IMR-90 (cell line): Measurements from ENCODE around the gene NHLRC3.
A peak's percentile ranks its signal among the peaks of the same experiment; 100 is the strongest.

Source experiments
- BHLHE40 ChIP-seq: fragments of 150-350 bp; IDR thresholded peaks from 2 replicates; pipeline ENCODE4 v1.6.1; 2016; ENCODE audit warnings: mild to moderate bottlenecking, low read depth, low read length
- CEBPB ChIP-seq: IDR thresholded peaks from 2 replicates; pipeline ENCODE4 v1.6.1; 2012; ENCODE audit warnings: low read depth, low read length, improper control_type of control experiment
- CHD1 ChIP-seq: IDR thresholded peaks from 2 replicates; pipeline ENCODE4 v1.6.1; 2012; ENCODE audit warnings: low read depth, low read length, improper control_type of control experiment
- CTCF ChIP-seq: conservative IDR thresholded peaks from 2 replicates; pipeline ENCODE4 v1.5.1; 2012; ENCODE audit warnings: mild to moderate bottlenecking, low read depth, low read length, improper control_type of control experiment
- FOS ChIP-seq: fragments of 150-350 bp; IDR thresholded peaks from 2 replicates; pipeline ENCODE4 v1.6.1; 2016; ENCODE audit warnings: low read depth, low read length
- MAFK ChIP-seq: IDR thresholded peaks from 2 replicates; pipeline ENCODE4 v1.6.1; 2012; ENCODE audit warnings: low read depth, low read length, improper control_type of control experiment
- MAZ ChIP-seq: IDR thresholded peaks from 2 replicates; pipeline ENCODE4 v1.6.1; 2012; ENCODE audit warnings: low read depth, mild to moderate bottlenecking, low read length, improper control_type of control experiment, moderate library complexity, borderline replicate concordance
- MXI1 ChIP-seq: IDR thresholded peaks from 2 replicates; pipeline ENCODE4 v1.6.1; 2012; ENCODE audit warnings: low read depth, mild to moderate bottlenecking, low read length, moderate library complexity, borderline replicate concordance
- POLR2A ChIP-seq: IDR thresholded peaks from 2 replicates; pipeline ENCODE4 v1.6.1; 2012; ENCODE audit warnings: mild to moderate bottlenecking, low read depth, low read length
- RAD21 ChIP-seq: IDR thresholded peaks from 2 replicates; pipeline ENCODE4 v1.6.1; 2012; ENCODE audit warnings: low read length, improper control_type of control experiment
- RFX5 ChIP-seq: IDR thresholded peaks from 2 replicates; pipeline ENCODE4 v1.8.0; 2012; ENCODE audit warnings: low read depth, mild to moderate bottlenecking, low read length, moderate library complexity
- SMC3 ChIP-seq: fragments of 150-350 bp; IDR thresholded peaks from 2 replicates; pipeline ENCODE4 v1.6.1; 2016; ENCODE audit warnings: low read depth, mild to moderate bottlenecking, antibody characterized with exemption, low read length, moderate library complexity

- TF ChIP-seq MXI1 (no peak), POLR2A (peak; percentile 75; the same call in 1 of the 2 replicates), CTCF (no peak), FOS (no peak), RAD21 (no peak), CEBPB (no peak), MAFK (no peak), MAZ (peak; percentile 85; the same call in 1 of the 2 replicates), SMC3 (no peak), BHLHE40 (no peak), RFX5 (no peak), CHD1 (peak; percentile 70; the same call in 1 of the 2 replicates)
These were observed at the start of gene NHLRC3, which contains the start of gene PROSER1 for GRCh38 chr13:39037880-39038568.
